HG03575 (cell line): Measurements from ENCODE around the gene KPNA1.

ENCODE experiments used
- ATAC-seq: cut with Tn5 transposase; IDR thresholded peaks from one replicate; pipeline ENCODE4 v1.9.1; 2021; ENCODE audit not compliant: unreplicated experiment, insufficient number of reproducible peaks, low FRiP score; ENCODE audit errors: extremely low read depth

KPNA1 gene

DNA sequence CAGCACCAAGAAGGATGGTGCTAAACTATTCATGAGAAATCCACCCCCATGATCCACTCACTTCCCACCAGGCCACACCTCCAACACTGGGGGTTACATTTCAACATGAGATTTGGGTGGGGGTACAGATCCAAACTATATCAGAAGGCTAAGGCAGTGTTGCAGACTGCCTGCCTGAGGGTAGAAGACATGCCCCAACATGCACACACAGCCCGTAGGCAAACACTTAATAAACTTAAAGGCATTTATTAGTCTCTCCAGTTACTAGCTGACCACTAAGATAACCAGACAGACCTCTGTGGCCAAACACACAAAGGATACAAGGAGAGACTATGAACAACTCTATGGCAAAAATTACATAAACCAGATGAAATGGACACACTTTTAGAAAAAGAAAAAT lies 120.6 kb downstream of the KPNA1 start:
- no peak for ATAC-seq

DNA sequence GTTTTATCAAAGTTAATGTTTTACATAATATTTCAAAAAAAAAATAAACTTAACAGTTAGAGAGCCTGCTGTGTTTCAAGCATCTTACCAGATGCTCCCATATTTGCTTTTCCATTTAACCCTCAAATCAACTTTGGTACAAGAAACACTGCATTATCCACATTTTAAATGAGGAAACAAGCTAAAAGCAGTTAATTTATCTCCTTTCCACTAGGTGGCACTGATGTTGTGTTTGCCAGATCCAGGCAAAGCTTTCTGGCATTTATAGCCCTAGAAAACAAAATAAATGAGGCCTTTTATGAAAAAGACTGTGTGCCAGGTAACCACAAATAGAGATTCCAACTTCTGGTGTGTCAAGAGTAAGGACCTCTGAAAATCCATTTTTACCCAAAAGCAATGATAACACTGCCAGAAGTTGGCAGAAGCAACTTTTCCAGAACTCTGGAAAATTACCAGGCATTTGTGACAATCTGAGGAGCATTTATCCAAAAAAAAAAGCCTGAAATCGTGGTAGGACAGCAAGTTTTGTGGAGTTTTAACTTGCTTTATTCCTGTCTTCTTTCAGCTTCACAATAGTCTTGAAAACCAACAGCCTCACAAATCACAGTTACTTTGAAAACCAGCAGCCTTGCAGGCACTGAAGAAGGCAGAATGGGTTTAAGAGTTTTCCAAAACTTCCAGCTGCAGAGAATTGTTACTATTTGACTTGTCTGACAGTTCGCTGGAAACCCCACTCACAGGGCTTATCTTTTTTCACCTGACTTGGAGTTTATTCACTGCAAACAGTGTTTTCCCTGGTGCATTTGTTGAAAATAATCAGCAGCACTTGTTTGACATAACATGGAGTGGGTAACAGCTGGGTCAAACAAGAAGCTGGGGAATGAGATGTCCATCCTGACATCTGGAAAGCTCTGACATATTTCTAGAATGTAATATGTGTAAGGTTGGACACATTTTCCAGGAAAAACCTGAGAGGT lies 121.6 kb downstream of the KPNA1 start:
- ATAC-seq = no peak

DNA sequence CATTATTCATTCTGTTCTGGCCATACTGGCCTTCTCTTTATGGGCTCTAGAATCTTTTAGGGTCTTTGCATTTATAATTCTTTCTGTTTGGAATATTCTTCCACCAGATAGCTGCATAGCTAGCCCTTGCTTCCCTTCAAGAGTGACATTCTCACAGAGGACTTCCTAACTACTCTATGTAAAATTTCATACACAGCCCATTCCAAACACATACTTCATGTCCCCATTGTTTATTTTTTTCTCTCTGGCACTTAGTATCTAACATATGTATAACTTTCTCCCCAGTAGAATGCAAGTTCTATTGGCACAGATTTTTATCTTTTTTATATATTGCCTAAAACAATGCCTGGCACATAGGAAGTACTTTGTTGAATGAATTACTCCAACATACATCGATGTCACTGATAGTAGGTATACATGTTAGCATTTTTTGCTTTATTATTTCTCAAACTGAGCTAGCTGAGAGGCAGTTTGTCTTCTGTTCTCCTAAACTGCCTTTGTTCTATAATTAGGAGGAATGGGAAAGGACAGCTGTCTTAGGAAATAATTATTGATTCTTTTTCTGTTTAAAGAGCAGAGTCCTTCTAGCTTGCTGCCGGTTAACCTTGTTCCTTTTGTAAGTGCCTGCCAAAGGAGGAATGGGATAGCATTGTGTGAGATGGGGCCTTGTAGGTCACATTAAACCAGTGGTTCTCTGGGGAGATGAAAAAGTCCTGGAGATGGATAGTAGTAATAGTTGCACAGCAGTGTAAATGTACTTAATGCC lies 122.9 kb downstream of the KPNA1 start:
- ATAC-seq = no peak

DNA sequence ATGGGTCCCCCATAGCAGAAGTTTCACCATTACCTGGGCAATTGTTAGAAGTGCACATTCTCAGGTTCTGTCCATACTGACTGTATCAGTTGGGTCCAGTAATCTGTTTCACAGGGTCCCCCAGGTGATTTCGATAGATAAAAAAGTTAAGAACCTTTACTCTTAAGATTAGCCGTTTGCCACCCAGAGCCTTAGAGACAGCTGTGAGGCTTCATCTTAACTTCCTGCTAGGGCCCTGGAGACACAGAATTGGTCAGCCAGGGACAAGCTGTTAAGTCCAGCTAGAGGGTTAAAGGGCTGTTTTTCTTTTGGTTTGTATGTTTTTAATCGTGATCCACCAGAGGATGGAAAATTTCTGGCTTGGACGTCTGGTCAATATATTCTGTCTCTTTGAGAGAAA lies 124.1 kb downstream of the KPNA1 start:
- no peak for ATAC-seq

DNA sequence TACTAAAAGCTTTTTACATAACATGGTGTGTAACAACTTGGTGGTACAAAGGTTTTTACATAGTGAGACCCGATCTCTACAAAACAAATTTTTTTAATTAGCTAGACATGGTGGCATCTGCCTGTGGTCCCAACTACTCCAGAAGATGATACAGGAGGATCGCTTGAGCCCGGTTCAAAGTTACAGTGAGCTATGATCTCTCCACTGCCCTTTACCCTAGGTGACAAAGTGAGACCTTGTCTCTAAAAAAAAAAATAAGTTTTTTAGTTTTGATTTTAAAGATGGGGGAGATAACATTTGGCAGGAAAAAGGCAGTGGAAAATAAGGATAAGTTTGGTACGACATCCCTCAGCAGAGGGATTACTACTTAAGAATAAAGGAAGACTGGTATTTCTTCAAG lies 124.8 kb downstream of the KPNA1 start:
- no peak for ATAC-seq

DNA sequence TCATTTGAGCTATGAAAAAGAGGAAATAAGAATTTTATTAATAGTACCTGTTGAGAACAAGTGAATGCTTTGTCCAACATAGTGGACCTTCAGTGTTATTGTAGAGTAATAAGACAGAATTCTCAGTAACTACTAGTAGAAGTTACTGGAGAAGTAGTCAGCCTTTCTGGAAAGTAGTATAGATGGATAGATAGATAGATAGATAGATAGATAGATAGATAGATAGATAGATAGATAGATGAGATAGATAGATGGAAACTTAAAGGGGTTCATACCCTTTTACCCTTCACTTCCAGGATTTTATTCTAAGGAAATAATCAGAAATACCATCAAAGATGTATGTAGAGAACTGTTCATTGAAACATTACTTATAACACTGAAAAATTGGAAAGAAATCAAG lies 125.5 kb downstream of the KPNA1 start:
- no peak for ATAC-seq

DNA sequence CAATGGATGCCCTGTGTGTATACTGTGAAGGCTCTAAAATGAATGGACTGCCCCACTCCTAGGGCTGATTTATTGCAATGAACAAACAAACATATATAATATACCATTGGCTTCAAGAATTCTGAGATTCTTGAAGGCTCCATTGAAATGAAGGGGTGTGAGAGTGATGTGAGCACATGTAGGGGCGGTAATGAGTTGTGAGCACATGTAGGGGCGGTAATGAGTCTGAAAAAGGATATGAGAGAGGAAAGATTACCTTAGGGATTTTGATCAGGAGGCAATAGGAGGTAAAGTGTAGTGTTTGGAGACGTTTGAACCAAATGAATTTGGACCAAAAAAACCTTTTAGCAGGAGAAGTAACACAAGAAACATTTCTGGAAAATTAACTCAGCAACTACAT lies 127.0 kb downstream of the KPNA1 start:
- ATAC-seq = no peak

DNA sequence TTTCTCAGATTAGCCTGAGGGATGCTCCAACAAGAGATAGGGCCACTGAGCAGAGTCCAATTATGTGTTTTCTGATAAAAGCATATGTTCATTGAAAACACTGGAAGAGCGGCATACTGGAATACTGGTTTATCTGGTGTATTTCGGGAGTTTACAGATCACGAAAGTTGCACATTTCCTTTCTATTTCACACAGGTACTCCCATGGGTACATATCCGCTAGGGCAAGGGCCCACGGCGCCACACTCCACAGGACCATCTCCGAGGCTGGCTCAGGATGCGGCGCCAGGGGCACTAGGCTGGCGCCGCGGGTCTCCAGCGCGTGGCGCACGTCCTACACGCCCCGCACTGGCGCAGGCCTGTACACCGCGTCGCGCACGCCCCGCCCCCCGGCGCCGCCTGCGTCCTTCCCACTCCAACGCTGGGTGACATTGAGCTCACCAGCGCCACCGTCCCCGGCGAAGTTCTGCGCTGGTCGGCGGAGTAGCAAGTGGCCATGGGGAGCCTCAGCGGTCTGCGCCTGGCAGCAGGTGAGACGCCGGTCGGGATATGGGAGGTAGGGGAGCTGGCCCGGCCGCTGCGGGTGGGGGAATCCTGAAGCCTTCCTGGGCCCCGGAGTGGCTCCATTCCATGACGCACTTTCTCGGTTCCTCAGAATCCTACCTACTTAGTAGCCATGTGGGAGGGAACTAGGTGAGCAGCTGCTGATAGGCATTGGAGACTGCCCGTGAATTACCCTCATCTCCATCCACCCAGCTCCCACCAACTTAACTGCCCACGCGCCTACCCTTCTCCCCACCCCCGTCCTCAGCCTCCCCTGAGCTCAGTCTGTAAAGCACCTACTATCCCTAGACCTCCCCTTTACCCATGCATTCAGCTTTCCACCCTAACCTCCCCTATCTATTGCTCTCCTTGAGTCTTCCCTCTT lies 130.7 kb downstream of the KPNA1 start, which contains the start of gene FAM162A:
Gene FAM162A (plus strand): TSS at position 412 of the 927 bp plus-strand sequence. CDS start 84 bp downstream, at position 496.
- peak; percentile 60 for ATAC-seq

DNA sequence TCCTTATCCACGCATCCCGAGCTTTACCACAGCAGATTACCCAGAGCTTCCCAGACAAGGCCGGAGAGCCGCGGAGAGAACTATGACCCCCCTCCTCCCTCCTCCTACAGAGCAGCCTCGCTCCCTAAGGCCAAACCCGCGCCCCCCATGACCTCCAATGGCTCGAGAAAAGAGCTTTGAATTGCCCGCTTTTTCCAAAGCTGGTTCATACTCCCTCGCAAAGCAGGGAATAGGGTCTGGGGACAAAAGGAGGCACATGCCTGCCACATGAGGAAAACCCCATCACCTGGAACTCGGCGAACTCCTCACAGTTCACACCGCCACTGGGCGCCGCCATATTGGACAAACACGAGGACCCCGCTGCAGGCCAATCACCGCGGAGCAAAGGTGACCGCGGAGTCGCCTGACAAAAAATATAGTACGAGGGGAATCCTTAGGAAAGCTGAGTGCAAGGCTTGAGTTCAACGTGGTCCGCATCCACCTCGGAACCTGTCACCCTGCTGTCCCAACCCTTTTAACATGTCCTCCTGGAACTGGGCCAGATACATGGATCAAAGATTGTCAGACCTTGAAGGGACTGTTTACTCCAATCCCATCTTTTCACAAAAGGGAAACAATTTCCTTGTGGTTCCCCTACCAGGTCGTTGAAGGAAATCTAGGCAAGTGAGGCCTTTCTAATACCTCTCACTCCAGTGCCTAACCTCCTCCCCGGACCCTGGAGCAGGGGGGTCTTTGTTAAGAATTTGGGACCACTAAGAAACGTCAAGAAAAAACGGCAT lies 131.7 kb downstream of the KPNA1 start, which contains the start of gene MIX23:
Gene MIX23 (minus strand): TSS at position 344 of the 779 bp plus-strand sequence. CDS start 7 bp downstream, at position 337.
- ATAC-seq = no peak

DNA sequence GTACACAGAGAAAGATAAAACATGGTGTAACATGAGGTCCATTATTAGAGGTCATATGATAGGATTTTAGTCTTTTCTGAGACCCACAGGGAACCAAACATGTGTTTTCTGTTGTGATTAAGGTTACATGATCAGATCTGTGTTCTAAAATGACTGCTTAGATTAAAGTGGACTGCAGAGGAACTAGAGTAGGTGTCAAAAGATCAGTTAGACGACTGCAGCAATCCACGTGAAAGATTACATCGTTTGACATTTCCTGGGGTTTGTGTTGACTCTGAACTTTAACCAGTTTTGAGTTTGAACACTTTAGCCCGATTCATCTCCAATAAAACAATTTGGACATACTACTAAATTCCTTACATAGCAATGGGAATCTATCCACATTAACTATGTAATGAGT lies 136.8 kb downstream of the KPNA1 start:
- ATAC-seq = no peak

DNA sequence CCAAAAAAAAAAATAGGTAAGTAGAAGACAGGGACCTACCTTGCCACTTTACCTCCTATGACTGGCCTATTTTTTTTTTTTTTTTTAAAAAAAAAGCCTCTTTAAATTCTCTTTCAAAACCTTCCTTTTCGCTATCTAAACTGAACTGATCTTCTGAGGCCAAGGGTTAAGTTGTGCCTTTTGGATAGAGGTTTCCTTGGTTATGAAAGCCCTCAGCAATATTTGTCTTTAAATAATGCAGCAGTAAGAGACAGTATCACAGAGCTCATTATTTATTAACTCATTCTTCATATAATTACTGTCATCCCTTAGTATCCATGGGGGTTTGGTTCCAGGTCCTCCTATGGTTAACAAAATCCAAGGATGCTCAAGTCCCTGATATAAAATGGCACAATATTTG lies 140.7 kb downstream of the KPNA1 start:
- no peak for ATAC-seq
